Activated naive CD4-positive, alpha-beta T cell treated with anti-CD3 and anti-CD28 coated beads, Interleukin-2, amount 10 ng/mL, durations not matched to agents 7 days and 5 days (primary cell): ENCODE data around the gene TTL.
"Not testable (repeated sequence)": the region's sequence is repeated elsewhere in the genome, so short reads cannot be mapped to it uniquely, and the experiment has no call there.

Experiments used
- CTCF ChIA-PET: fragments of 350-600 bp; sonication (Branson Sonifier 250); formaldehyde crosslinking; loops from one replicate; lab custom pipeline; 2021; ENCODE audit warnings: antibody characterized with exemption; lab: Charles Lee
- DNase-seq: peaks from one replicate; pipeline ENCODE4 v3.0.0-alpha.2; 2020
- H3K27ac Mint-ChIP-seq: one replicate; pipeline ENCODE4 v1.8.0; 2021; ENCODE audit warnings: mild to moderate bottlenecking, moderate library complexity, mixed read lengths
- H3K27me3 Mint-ChIP-seq: one replicate; pipeline ENCODE4 v1.8.0; 2021; ENCODE audit warnings: mild to moderate bottlenecking, mixed read lengths
- H3K36me3 Mint-ChIP-seq: one replicate; pipeline ENCODE4 v1.8.0; 2021; ENCODE audit warnings: mixed read lengths
- H3K4me1 Mint-ChIP-seq: one replicate; pipeline ENCODE4 v1.8.0; 2021; ENCODE audit warnings: mixed read lengths
- H3K4me3 Mint-ChIP-seq: one replicate; pipeline ENCODE4 v1.8.0; 2021; ENCODE audit warnings: mild to moderate bottlenecking, moderate library complexity, mixed read lengths
- H3K9me3 Mint-ChIP-seq: one replicate; pipeline ENCODE4 v1.8.0; 2021; ENCODE audit warnings: mixed read lengths

The TTL gene

GRCh38 chr2:112481528-112482233, at the start of gene TTL:
Gene TTL, plus strand, starts transcription at chr2:112482156. Its CDS starts 189 bp downstream, at chr2:112482345.
- Mint-ChIP-seq H3K36me3 (peaks cover 17% of the 10 kb centered on the region), H3K4me3 (peak within 1 kb of the TSS; percentile 95), H3K9me3 (no peaks in the 10 kb centered on the region), H3K27ac (peak within 1 kb of the TSS; percentile 95), H3K27me3 (peaks cover 12% of the 10 kb centered on the region), H3K4me1 (peaks cover 34% of the 10 kb centered on the region)
- DNase-seq = peak; percentile 81
- CTCF ChIA-PET = interaction anchor here (0.5 to 2.7 kb wide), 15 partner anchors 12 to 361 kb away, joined by 3 to 20 read pairs (median 4); no protein-coding TSS in a partner anchor

GRCh38 chr2:112432390-112432734, 49.6 kb upstream of the TTL start:
- CTCF ChIA-PET = interaction anchor here (0.9 kb wide), 1 partner anchor 172 kb away, joined by 3 read pairs; no protein-coding TSS in a partner anchor
- Mint-ChIP-seq H3K4me3 (peak overlapping the region; percentile 79), H3K4me1 (peaks cover 20% of the 10 kb centered on the region), H3K27ac (peak overlapping the region; percentile 85)
- not testable (repeated sequence) for H3K27me3 Mint-ChIP-seq, DNase-seq, H3K36me3 Mint-ChIP-seq, H3K9me3 Mint-ChIP-seq

GRCh38 chr2:112432735-112433479, 49.0 kb upstream of the TTL start:
- Mint-ChIP-seq H3K27ac (peak overlapping the region; percentile 85), H3K4me3 (peak overlapping the region; percentile 79), H3K4me1 (peaks cover 20% of the 10 kb centered on the region)
- not testable (repeated sequence) for H3K9me3 Mint-ChIP-seq, H3K36me3 Mint-ChIP-seq, H3K27me3 Mint-ChIP-seq
- DNase-seq = peak; percentile 53
- CTCF ChIA-PET = interaction anchor here (0.9 to 1.9 kb wide), 2 partner anchors 172 to 311 kb away, joined by 3 to 7 read pairs; no protein-coding TSS in a partner anchor

GRCh38 chr2:112433480-112433879, 48.5 kb upstream of the TTL start, which contains the start of gene RGPD8:
Gene RGPD8, minus strand, starts transcription at chr2:112433645. Its CDS starts 192 bp downstream, at chr2:112433453.
- peak; percentile 91 for DNase-seq
- not testable (repeated sequence) for H3K9me3 Mint-ChIP-seq, H3K27me3 Mint-ChIP-seq, H3K36me3 Mint-ChIP-seq
- H3K27ac Mint-ChIP-seq = peak within 1 kb of the TSS; percentile 85
- peaks cover 20% of the 10 kb centered on the region for H3K4me1 Mint-ChIP-seq
- peak within 1 kb of the TSS; percentile 79 for H3K4me3 Mint-ChIP-seq
- CTCF ChIA-PET = interaction anchor here (1.9 kb wide), 1 partner anchor 312 kb away, joined by 7 read pairs; no protein-coding TSS in a partner anchor

- DNase-seq = no peak
- CTCF ChIA-PET = interaction anchor here (0.9 to 1.9 kb wide), 2 partner anchors 176 to 312 kb away, joined by 3 to 7 read pairs; no protein-coding TSS in a partner anchor
- H3K27me3 Mint-ChIP-seq = no peaks in the 10 kb centered on the region
- no peaks in the 10 kb centered on the region for H3K9me3 Mint-ChIP-seq
- H3K27ac Mint-ChIP-seq = no peak overlapping the region
- H3K36me3 Mint-ChIP-seq = no peaks in the 10 kb centered on the region
- no peak overlapping the region for H3K4me3 Mint-ChIP-seq
- H3K4me1 Mint-ChIP-seq = peaks cover 20% of the 10 kb centered on the region
Measured at GRCh38 chr2:112433932-112434730, 47.8 kb upstream of the TTL start.

GRCh38 chr2:112434890-112435715, 46.9 kb upstream of the TTL start:
- peaks cover 17% of the 10 kb centered on the region for H3K4me1 Mint-ChIP-seq
- DNase-seq, H3K9me3 Mint-ChIP-seq, H3K27me3 Mint-ChIP-seq, H3K27ac Mint-ChIP-seq, H3K36me3 Mint-ChIP-seq, H3K4me3 Mint-ChIP-seq: not testable (repeated sequence)
- CTCF ChIA-PET = interaction anchor here (0.9 to 1.9 kb wide), 2 partner anchors 177 to 313 kb away, joined by 3 to 7 read pairs; no protein-coding TSS in a partner anchor

GRCh38 chr2:112435716-112436431, 46.1 kb upstream of the TTL start:
- H3K36me3 Mint-ChIP-seq, H3K27ac Mint-ChIP-seq, H3K9me3 Mint-ChIP-seq, H3K27me3 Mint-ChIP-seq, DNase-seq, CTCF ChIA-PET, H3K4me3 Mint-ChIP-seq: not testable (repeated sequence)
- peaks cover 14% of the 10 kb centered on the region for H3K4me1 Mint-ChIP-seq

- DNase-seq, H3K9me3 Mint-ChIP-seq, H3K36me3 Mint-ChIP-seq, H3K4me1 Mint-ChIP-seq, H3K4me3 Mint-ChIP-seq, H3K27ac Mint-ChIP-seq, CTCF ChIA-PET, H3K27me3 Mint-ChIP-seq: not testable (repeated sequence)
Measured at GRCh38 chr2:112436993-112437392, 45.0 kb upstream of the TTL start.

GRCh38 chr2:112437405-112437831, 44.5 kb upstream of the TTL start:
- H3K9me3 Mint-ChIP-seq, H3K4me1 Mint-ChIP-seq, CTCF ChIA-PET, H3K27ac Mint-ChIP-seq, H3K4me3 Mint-ChIP-seq, H3K36me3 Mint-ChIP-seq, DNase-seq: not testable (repeated sequence)
- H3K27me3 Mint-ChIP-seq = peaks cover 11% of the 10 kb centered on the region

GRCh38 chr2:112438603-112439261, 43.2 kb upstream of the TTL start:
- H3K27me3 Mint-ChIP-seq = peaks cover 15% of the 10 kb centered on the region
- H3K9me3 Mint-ChIP-seq, H3K36me3 Mint-ChIP-seq, H3K4me3 Mint-ChIP-seq, DNase-seq, H3K4me1 Mint-ChIP-seq, H3K27ac Mint-ChIP-seq, CTCF ChIA-PET: not testable (repeated sequence)

GRCh38 chr2:112444256-112444655, 37.7 kb upstream of the TTL start:
- H3K4me3 Mint-ChIP-seq, DNase-seq, CTCF ChIA-PET, H3K4me1 Mint-ChIP-seq, H3K36me3 Mint-ChIP-seq, H3K9me3 Mint-ChIP-seq, H3K27ac Mint-ChIP-seq: not testable (repeated sequence)
- H3K27me3 Mint-ChIP-seq = peaks cover 23% of the 10 kb centered on the region

GRCh38 chr2:112449854-112450253, 32.1 kb upstream of the TTL start:
- no peak for DNase-seq
- H3K4me3 Mint-ChIP-seq = no peak overlapping the region
- H3K9me3 Mint-ChIP-seq = no peaks in the 10 kb centered on the region
- CTCF ChIA-PET = no interaction called here
- no peak overlapping the region for H3K27ac Mint-ChIP-seq
- H3K36me3 Mint-ChIP-seq = no peaks in the 10 kb centered on the region
- peaks cover 8% of the 10 kb centered on the region for H3K27me3 Mint-ChIP-seq
- H3K4me1 Mint-ChIP-seq = no peaks in the 10 kb centered on the region
